UCSD-AML1 (cell line): ENCODE results near the gene THBS4.

Experiments used
- DNase-seq: peaks from one replicate; lab custom pipeline; 2025; ENCODE audit not compliant: unreplicated experiment; lab: John Stamatoyannopoulos, UW

The THBS4 gene

DNA sequence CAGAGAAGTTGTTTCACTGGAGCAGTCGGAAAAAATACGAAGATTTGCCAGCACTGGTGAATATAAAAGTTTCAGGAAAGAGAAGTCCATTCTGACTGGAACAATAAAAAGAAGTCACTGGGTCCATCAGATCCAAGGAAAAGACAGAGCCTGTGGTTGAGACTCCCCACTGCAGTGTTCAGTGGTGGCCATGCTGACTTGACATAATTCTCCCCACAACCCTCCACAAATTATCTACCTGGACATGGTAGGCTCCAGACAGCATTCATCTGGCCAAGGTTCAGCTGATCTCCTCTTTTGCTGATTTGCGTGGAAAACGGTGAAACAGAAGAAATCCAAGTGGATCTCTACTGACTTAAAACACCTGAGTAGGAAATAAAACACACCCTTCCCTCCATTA, 8.0 kb downstream of the THBS4 start:
- DNase-seq = no peak

DNA sequence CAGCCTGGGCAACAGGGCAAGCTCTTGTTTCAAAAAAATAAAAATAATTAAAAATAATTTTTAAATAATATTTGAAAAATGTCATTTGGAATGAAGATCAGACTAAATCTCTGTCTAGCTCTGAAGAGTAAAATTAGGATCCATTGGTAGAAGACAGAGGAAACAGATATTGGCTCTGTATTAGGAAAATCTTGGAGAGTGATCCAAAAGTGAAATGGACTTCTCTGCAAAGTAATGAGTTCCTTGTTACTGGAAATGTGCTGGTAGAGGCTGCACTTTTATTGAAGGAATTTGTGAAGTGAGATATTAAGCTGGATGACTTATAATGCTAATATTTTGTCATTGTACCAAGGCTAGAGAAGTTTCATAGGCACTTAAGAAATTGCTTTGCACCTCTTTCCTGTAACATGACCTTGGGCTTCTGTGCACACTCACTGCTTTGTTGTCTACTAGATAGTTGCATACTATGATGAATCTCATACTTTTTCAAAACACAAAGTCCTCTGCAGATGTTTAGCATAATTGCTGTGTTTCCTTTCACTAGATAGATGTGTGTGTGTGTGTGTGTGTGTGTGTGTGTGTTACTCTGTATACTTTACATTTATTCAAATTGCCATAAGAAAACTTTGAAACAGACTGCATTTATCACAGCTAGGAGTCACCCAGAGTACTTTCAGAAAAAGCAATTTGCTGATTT, 13.1 kb downstream of the THBS4 start:
- DNase-seq = no peak

DNA sequence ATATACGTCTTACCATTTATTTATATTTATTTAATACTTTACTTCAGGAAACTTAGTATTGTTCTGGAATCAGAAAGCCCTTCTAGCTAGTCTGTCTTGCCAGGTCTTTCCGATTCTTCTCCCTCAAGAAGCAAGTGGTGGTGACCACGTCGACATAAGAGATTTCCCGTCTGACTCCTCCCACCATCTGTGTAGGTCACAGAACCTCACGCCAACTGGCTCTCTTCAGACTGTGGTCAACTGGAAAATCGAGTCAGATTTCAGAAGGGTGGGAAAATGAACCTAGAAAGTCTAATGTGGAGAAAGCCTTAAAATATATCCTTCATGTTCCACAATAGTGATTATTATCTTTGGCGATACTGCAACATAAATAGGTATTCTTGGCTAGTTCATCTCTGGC, 17.3 kb downstream of the THBS4 start:
- DNase-seq = no peak

DNA sequence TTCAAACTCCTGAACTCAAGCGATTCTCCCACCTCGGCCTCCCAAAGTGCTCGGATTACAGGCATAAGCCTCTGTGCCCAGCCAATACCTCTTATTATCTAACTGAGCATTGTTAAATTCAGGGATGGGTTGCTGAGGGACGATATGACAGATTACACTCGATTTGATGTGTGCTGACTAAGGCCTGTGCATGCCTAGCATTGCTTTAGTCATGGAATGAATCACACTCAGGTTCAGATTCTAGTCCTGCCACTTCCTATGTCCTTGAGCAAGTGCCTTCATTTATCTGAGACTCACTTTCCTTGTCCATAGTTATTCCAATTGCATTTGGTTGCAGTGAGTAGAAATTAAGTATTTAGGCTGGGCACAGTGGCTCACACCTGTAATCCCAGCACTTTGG, 19.5 kb downstream of the THBS4 start:
- no peak for DNase-seq

DNA sequence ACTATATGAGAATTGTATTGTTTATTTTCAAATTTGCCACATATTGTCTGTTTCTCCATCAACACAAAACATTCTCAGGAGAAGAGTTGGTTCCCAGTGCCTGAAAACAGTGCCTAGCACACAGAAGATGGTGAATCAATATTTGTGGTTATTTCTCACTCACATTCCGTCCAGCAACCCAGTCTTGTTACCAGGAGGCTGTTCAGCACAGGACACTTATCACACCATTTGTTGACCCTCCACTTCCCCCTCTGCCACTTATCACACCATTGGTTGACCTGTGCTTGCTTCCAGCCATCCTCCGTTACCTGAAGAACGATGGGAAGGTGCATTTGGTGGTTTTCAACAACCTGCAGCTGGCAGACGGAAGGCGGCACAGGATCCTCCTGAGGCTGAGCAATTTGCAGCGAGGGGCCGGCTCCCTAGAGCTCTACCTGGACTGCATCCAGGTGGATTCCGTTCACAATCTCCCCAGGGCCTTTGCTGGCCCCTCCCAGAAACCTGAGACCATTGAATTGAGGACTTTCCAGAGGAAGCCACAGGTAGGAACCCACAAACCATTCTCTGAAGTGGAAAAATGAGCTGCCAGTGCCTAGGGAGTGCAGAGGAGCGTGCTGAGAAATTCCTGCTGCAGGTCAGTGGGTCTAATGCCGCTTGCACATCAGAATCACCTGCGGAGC, 20.5 kb downstream of the THBS4 start:
- no peak for DNase-seq

DNA sequence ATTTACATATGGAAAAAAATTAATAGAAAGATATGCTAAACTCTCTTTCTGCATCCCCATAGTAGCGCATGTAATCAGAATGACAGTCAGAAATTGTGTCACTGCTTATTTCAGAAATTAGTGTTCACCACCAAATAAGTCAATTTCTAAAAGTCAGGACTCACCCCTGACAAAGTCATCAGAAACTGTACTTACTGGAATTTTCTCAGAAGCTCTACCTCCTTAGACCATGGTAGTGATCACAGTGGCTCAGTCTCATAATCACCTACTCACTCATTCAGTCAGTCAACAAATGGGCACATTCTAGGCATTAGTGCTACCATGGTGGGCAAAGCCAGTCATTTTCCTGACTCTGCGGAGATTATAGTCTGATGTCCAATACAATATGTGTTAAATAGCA, 22.0 kb downstream of the THBS4 start:
- no peak for DNase-seq

DNA sequence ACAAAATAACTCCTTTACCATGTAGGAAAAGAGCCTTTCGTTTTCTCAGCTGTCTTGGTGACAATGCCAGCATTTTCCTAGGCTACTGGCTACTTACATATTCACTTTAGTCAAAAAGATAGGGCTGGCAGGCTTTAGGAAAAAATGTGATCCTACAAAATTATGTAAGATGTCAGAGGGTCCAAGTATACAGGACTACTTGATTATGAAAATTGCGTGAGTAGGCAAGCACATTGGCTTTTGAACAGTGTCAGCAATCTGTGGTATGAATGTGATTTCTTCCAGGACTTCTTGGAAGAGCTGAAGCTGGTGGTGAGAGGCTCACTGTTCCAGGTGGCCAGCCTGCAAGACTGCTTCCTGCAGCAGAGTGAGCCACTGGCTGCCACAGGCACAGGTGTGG, 22.8 kb downstream of the THBS4 start:
- DNase-seq = no peak

DNA sequence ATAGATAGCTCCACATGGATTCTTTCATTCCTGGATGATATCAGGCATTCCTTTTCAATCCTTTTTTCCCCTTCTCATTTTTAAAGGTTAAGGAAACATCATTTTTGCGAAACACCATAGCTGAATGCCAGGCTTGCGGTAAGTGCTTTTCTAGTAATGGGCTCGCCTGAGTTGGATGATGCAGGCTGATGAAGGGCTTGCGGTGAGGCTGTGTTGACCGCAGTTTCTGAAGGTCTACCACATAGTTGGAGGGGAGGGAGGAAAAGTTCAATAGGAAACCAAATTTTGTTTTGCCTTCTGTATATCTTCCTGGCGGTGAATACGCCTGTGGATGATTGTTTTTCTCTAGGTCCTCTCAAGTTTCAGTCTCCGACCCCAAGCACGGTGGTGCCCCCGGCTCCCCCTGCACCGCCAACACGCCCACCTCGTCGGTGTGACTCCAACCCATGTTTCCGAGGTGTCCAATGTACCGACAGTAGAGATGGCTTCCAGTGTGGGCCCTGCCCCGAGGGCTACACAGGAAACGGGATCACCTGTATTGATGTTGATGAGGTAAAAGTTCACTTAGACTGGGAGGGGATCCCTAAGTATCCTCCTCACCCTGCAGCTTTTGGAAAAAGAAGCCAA, 24.3 kb downstream of the THBS4 start:
- DNase-seq = no peak

DNA sequence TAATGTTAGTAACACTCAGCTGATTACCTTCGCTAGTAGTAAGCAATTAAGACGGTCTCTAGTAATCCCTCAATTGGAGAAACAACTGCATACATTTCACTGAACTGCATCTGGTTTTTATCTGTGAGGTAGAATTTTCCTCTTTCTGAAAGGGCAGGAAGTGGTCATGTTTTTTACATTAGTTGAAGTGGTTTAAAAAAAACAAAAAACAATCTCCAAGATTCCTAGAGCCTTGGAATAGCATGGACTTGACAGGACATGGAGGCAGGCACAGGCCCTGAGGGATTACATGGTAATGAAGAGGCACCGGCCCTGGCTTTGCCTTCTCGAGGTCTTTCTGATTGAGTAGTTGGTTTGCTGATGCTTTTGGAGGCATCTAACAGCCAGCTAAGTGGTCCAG, 25.8 kb downstream of the THBS4 start:
- no peak for DNase-seq

DNA sequence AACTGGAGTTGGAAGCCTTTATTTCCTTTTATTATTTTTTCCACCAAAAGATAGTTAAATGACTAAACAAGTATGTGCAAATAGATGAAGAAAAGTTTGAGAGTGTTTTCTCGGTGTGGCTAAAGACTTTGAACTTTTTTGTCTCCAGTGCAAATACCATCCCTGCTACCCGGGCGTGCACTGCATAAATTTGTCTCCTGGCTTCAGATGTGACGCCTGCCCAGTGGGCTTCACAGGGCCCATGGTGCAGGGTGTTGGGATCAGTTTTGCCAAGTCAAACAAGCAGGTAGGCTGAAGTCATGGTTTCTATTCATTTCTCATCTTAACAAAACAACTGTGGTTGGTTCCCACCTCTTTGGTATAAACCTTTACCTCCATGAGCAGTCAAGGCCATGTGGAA, 26.4 kb downstream of the THBS4 start:
- no peak for DNase-seq

DNA sequence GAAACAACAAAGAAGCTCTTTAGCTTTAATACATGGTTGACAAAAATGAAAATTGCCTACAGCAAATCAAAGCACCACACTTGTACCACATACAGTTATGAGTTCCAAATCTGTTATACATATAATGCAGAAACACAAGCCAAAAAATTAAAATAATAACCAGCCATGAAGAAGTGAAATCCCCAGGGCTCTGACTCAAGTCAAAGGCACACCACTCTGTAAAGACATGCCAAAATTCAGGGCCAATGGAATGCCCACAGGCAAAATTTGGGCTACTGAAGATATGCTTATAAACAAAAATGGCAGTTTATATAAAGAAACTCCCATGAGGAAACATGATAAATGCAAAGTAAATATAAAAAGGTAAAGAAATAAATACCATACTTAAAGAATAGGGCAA, 29.0 kb downstream of the THBS4 start:
- DNase-seq = no peak

DNA sequence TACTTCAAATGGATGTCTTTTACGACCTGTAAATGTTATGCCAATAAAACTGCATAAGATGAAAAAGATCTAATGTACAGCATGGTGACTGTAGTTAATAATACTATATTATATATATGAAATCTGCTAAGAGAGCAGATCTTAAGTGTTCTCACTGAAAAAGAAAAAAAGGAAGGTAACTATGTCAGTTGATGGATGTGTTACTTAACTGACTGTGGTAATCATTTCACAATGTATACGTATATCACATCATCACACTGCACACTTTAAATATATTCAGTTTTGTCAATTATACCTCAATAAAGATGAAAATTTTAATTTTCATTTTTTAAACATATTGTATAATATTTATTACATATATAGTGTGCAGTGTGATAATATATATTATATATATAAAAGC, 31.9 kb downstream of the THBS4 start:
- DNase-seq = no peak

DNA sequence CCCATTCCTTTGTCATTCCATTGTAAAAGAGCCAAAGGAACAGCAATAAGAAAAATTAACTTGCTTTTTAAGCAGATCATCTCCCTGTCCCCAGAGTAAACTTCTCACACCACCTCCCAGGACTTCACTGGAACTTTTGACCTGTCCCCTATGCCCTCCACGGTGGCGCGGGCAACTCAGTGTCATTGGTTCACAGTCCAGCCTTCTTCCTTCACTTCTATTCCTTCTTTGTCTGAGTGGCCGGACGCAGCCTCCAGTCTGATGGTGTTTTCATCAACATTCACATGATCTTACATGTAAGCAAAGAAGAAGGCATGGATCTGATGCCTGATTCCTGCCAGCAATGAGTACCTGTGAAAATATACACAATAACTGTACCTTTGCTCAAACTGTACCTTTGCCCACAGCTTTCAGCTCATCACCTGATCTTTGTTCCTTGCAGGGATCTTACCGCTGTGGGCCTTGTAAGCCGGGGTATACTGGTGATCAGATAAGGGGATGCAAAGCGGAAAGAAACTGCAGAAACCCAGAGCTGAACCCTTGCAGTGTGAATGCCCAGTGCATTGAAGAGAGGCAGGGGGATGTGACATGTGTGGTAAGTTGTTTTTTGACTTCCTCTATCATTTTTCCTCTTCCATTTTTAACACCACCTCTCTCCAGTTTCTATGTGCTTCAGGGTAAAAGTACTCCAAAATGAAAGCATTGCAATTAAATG, 32.5 kb downstream of the THBS4 start:
- DNase-seq = no peak

DNA sequence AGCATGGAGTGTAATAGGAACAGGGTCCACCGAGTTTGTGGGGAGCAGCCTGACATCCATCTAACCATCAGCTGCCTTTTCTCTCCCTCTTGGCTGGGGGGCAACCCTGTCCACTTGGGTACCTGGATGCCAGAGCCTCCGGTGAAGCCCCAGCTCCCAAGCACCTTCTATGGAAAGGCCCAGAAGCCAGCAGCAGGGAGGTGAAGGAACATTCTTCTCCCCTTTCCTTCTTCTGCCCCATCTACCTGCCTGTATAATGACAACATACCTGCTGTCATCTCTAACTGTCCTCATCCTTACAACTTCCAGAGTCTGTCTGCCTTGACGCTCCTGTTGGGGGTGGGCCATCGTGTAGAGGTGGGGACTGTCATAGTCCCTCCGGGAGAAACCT, 33.1 kb downstream of the THBS4 start:
- DNase-seq = no peak

DNA sequence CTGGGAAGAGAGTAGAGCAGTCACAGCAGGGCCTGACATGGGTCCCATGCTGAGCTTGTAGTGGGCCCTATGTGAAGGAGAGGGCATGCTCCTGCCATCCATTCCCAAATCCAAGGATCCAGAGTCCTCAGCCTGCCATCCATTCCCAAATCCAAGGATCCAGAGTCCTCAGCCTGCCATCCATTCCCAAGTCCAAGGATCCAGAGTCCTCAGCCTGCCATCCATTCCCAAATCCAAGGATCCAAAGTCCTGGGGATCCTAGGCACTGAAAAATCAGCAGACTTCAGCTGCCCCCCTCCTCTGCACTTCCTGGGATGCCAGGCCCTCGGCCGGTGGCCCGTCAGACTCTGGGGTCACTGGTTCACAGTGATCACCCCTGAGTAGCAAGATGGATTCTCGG, 33.6 kb downstream of the THBS4 start:
- no peak for DNase-seq

DNA sequence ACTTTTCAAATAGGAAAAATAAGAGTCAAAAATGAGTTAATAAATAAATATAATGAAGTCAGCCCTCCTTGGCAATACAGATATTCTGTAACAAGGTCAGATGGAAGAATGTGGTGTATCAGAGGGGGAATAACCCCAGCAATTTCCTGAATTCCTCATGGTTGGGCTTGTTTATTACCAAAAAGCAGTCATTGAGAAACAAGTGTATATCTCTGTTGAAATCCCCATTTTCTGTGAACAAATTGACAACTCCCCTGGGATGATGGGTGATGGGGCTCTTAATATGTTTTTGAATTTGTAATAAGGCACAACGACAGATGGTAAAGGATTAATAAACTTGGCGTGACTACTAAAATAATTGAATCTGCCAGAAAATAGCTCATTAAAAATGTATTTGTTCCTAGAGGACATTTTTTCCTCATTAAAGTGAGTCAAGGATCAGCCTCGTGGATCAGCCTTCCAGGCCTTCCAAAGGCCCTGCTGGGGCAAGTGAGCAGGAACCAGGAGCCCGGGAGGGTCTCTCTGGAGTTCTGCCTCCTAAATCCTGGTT, 34.2 kb downstream of the THBS4 start:
- DNase-seq = no peak

DNA sequence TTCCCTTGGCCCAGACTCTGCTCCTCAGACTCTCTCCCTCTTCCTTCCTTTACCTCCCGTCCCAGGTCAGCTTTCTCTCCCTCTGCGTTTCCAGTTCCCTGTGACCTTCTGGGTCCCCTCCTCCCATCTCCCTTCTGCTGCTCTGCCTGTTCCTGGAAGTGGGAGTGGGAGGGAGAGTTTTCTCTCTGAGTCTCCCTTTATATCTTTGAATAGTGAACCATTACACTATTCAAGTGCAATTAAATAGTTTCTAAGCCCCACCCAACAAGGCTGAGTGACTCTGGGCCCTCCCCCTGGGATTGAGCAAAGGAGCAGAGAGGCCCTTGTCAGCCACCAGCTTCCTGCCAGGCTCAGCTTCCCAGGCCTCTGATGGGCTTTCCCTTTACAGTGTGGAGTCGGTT, 34.8 kb downstream of the THBS4 start:
- DNase-seq = no peak

DNA sequence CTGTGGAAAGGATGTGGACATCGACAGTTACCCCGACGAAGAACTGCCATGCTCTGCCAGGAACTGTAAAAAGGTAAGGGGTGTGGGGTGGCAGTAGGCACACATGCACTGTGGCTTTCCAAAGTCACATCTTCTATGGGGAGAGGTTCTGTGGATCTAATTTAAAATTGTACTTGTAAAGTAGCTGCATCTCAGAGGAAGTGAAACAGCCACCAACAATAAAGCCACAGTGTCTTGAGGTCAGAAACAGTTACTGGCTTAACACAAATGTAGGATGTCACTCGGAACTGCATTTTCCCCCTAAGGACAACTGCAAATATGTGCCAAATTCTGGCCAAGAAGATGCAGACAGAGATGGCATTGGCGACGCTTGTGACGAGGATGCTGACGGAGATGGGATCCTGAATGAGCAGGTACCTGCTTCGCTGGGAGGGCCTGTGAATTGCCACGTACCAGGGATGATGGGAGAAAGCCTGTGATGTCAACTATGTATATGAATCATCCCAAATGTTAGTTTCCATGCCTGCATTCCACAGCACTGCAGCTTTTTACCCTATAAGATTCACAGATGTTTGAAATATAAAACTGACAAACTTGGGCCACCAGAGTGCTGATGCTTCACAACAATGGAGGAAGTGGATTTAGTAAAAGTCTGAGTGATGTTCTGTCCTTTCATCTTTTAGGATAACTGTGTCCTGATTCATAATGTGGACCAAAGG, 35.3 kb downstream of the THBS4 start:
- DNase-seq = no peak

DNA sequence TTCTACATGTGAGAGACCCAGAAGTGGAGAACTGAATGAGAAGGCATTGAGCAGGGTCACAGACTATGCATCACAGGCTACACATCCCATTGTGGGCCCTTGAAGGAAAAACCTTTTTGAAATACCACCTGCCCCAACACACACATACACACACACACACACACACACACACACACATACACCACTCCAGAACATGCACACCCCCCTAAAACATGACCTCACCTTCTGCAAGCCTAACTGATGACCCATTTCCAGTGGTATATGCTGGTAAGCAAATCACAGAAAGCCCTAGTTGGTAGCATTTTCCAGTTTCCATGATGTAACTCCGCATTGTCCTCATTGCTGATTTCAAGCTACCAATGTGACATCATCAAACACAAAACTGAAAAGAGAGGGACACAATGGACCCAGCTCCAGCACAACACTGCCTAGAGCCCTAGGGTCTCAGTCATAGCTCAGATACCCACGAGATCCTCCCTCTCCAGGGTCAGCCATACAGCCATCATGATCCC, 36.4 kb downstream of the THBS4 start:
- DNase-seq = no peak

DNA sequence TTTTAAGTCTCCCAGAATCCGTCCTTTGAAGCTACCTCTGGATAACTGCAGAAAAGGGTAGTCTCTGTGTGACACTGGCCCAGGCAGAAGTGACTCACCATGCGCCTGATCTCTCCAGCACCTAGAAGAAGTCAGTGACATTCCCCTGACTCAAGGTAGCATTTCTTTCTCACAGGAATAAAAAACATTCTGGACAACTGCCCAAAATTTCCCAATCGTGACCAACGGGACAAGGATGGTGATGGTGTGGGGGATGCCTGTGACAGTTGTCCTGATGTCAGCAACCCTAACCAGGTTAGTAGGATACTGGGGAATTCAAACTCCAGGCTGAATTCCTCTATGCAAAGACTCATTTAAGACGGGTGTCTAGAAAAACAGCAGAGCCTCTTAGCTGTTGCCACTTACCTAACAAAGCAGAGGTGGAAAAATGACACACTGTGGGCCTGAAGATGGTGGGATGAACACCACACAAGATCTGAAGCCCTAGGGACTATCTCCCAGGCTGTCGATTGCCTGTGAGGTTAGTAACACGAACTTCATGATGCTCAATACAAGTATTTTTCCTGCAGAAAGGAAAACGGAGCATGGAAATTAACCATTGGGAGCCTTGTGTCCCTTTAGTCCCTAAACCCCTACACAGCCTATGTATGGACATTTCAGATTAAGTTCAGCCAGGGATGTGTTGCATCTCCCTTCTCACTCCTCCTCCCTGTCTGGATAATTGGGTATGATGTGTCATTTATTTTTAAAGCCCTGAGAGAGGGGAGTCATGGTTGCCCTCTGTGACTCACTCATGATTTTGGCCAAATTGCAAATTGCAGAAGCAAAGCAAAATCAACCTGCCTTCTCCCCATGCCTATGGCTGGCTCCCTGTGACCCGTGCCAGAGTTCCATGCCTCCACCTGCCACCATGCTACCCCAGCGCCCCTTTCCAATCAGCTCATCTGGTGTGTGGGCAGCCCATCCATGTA, 37.2 kb downstream of the THBS4 start:
- DNase-seq = no peak
